ENCODE measurements around the gene TAS2R40.

GRCh38 chr7:143233816-143234532, 12.1 kb downstream of the TAS2R40 start:
- no peak for TF ChIP-seq POLR2A (IDR thresholded peaks at IDR 0.05; ENCODE audit: low read depth, low read length)
- TF ChIP-seq POLR2AphosphoS5 (IDR thresholded peaks at IDR 0.05; ENCODE audit: low read depth, low read length) = no peak
- no peak for TF ChIP-seq TAF1 (IDR thresholded peaks at IDR 0.05; ENCODE audit: borderline replicate concordance, low read depth, low read length)

All from GM12892 (cell line).